AG08396 (cell line): ENCODE results near the gene GTF2H3.

Experiments used
- DNase-seq: peaks from one replicate; pipeline ENCODE4 v3.0.0; 2012; ENCODE audit warnings: low spot score, mixed read lengths

Gene GTF2H3

GRCh38 chr12:123645878-123646277 is 12.2 kb downstream of the GTF2H3 start:
- no peak for DNase-seq

GRCh38 chr12:123648401-123648800 is 14.8 kb downstream of the GTF2H3 start:
- no peak for DNase-seq

DNA sequence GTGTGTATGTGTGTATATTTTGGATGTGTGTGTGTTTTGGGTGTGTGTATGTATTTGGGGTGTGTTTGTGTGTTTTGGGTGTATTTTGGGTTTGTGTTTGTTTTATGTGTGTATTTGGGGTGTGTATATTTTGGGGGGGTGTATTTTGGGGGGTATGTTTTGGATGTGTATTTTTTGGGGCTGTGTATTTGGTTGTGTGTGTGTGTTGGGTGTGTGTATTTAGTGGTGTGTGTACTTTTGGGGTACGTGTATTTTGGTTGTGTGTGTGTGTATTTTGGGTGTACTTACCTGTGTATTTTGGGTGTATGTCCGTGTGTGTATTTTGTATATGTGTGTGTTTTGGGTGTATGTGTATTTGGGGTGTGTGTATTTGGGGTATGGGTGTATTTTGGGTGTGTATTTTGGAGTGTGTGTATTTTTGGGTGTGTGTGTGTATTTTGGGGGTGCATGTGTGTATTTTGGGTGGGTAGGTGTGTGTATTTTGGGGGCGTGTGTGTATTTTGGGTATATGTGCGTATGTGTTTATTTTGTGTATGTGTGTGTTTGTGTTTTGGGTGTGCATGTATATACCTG is 20.6 kb downstream of the GTF2H3 start:
- no peak for DNase-seq

- no peak for DNase-seq
Measured at GRCh38 chr12:123655420-123655819, 21.8 kb downstream of the GTF2H3 start.

DNA sequence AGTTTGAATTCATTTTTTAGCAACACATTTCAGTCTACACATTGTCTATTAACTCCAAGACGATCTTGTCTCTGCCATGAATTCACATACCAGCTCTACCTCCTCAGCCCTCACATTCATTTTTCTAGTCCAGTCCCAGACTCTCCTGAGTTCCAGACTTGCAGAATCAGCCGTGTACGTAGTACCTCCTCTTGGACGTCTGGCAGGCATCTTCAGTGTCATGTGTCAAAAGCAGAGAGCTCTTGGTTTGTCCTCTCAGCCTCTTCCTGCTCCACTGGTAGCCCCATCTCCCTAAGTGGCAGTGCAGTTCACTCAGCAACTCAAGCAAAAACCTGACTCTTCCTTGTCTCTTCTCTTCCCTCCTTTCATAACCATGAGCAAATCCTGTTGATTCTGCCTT is 22.8 kb downstream of the GTF2H3 start:
- no peak for DNase-seq

DNA sequence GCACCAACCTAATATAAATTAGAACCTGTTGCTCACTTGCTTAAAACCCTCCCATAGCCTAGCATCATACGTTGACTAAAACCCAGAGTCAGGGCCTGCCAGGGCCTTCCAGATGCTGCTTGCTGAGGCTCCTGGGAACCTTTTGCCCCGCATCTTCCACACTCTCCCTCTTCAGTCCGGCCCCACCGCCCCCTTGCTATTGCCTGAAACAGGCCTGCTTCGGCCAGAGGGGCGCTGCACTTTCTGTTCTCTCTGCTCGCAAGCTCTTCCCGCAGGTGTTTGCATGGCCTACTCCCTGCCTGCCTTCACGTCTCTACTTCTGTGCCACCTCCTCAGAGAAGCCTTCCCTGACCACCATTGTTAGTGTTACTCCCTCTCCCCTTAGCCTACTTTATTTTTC is 23.6 kb downstream of the GTF2H3 start:
- DNase-seq: no peak

- DNase-seq: peak; percentile 71
Measured at GRCh38 chr12:123659996-123660727, 26.5 kb downstream of the GTF2H3 start.

DNA sequence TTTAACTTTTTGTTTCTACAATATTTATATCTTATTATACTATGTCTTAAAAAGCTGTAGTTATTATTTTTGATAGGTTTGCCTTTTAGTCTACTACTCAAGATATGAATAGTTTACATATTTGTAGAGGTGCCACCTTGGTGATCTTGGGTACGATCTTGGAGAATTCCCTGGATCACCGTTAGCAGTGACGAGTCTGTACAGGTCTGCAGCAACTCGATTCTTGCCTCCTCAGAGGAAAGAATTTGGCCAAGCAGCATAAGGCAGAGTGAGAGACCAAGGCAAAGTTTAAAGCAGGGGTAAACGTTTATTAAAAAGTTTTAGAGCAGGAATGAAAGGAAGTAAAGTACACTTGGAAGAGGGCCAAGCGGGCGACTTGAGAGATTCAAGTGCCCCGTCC is 34.1 kb downstream of the GTF2H3 start:
- no peak for DNase-seq

DNA sequence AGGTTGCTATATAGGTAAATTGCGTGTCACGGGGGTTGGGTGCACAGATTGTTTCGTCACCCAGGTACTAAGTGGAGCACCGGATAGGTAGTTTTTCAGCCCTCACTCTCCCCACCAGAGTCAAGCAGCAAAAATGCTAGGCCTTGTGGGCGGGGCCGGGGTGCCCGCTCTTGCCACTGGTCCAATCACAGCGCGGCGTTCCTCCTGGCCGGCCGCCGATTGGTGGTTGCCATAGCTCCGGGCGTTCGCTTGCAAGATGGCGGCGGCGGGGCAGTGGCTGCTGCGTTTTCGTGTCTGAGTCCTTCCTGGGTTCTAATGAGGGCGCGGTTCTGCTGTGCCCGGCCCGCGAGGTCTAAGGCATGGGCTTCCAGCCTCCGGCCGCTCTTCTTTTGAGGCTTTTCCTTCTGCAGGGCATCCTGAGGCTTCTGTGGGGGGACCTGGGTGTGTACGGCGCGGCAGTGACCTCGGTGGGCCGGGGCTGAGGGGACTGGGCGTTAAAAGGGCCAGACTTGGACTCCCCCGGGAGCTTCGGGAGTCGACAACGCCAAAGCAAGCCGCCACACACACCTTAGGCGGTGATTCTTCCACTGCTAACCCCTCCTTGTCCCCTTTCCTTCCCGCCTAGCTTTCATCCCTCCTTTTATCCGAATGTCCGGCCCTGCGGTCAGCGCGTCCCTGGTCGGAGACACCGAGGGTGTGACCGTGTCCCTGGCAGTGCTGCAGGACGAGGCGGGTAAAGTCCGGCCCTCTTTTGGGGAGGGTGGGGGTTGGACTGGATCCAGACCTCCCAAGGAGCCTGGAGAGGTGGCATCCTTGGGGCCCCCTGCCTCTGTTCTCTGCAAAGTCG is 37.5 kb downstream of the GTF2H3 start, which contains the start of gene TCTN2:
Gene TCTN2, plus strand, starts transcription at position 232 of the 847 bp plus-strand sequence. Its CDS starts 128 bp downstream, at position 360.
- DNase-seq: peak; percentile 99

DNA sequence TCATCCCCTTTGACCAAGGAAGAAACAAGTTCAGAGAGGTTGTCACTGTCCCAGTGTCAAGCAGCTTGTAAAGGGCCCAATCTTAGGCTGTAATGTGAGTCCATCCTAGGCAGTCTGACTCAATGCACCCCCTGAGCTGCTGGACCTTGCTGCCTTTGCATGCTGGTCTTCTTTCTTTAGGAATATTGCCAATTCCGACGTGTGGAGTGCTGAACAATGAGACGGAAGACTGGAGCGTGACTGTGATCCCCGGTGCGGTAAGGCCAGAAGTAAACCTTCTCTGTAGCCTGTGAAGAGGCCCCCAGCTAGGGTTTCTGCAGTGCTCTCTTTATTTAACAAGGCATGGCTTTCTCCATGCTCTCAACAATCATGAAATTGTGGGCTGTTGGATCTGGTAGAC is 38.2 kb downstream of the GTF2H3 start:
- DNase-seq: peak; percentile 56

- no peak for DNase-seq
Measured at GRCh38 chr12:123675436-123675835, 41.8 kb downstream of the GTF2H3 start.

- DNase-seq: no peak
Measured at GRCh38 chr12:123676616-123677320, 43.1 kb downstream of the GTF2H3 start.

GRCh38 chr12:123678981-123679380 is 45.4 kb downstream of the GTF2H3 start:
- DNase-seq: no peak

GRCh38 chr12:123681605-123682004 is 48.0 kb downstream of the GTF2H3 start:
- DNase-seq: no peak

DNA sequence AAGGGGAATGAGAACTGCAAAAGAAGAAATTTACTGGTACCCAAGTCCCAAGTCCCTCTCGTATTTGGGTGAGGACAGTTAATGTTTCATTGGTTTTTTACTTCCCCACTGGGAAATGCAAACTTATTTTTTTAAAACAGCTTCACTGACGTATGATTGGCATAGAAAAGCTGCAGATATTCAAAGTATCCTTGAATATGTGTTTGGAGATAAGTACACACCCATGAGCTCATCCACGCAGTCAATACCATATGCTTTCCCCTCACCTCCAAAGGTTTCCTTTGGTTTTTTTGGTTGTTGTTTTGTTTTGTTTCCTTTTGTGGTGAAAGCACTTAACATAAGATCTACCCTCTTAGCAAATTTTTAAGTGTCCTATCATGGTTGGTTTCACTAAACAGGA is 50.3 kb downstream of the GTF2H3 start:
- no peak for DNase-seq

GRCh38 chr12:123686636-123687190 is 53.1 kb downstream of the GTF2H3 start:
- no peak for DNase-seq

DNA sequence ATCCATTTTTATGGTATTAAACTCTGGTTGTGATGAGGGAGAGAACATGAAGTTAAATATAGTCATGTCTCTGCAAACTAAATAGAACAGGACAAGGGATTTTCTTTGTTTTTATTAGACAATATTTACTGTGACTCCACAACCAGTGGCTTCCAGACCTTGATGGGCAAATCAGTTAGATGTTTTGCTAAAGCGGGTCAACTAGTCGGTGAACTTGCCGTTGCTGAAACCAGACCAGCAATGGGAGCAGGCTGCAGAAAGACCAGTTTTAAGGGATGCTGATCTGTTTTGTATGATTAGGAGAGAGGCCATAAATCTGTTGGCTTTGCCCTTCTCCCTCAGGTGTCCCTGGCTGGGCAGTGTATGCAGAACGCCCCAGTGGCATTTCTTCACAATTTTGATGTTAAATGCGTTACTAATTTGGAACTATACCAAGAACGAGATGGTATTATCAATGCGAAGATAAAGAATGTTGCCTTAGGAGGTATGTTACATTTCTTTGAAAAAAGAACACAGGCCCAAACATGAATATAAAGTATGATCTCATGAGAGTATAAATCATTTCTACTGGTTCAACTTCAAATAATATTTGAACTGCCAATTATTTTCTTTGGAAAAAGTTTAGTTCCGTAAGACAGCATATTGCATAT is 56.7 kb downstream of the GTF2H3 start:
- no peak for DNase-seq

DNA sequence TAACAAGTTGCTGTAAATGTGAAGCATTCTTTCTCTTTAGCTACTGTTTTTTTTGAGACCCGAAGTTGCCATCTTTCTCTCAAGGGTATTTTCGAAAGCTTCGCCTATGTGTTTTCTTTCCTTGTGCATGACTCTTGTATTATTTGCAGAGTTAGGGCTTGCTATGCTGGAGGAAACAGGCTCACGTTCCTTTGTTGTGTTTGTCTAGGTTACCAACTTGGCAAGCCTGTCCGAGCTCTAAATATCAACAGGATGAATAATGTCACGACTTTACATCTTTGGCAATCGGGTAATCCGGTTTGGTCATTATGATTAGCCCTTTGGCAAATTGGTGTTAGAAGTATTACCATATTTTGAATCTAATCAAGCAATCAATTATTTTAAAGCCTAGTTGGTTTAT is 62.6 kb downstream of the GTF2H3 start:
- no peak for DNase-seq

GRCh38 chr12:123696646-123697045 is 63.0 kb downstream of the GTF2H3 start:
- no peak for DNase-seq

GRCh38 chr12:123705935-123706334 is 72.3 kb downstream of the GTF2H3 start:
- no peak for DNase-seq

DNA sequence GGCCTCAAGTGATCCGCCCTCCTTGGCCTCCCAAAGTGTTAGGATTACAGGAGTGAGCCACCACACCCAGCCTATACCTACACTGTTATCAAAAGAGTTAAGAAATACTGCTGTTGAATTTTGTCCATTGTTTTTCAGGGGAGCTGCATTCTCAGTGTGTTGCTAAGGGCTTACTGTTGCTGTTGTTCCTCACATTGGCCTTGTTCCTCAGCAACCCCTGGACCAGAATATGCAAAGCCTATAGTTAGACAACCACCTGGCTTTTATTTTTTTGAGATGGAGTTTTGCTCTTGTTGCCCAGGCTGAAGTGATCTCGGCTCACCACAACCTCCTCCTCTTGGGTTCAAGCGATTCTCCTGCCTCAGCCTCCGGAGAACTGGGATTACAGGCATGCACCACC is 73.8 kb downstream of the GTF2H3 start:
- no peak for DNase-seq
